ENCODE measurements around the gene THSD7B.

- TF ChIP-seq TEAD4 (IDR thresholded peaks at IDR 0.05), result no peak
- TF ChIP-seq, protein P1, sequence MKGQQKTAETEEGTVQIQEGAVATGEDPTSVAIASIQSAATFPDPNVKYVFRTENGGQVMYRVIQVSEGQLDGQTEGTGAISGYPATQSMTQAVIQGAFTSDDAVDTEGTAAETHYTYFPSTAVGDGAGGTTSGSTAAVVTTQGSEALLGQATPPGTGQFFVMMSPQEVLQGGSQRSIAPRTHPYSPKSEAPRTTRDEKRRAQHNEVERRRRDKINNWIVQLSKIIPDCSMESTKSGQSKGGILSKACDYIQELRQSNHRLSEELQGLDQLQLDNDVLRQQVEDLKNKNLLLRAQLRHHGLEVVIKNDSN (IDR thresholded peaks at IDR 0.05), result no peak
- no peak for TF ChIP-seq EGR1 (IDR thresholded peaks at IDR 0.05)
- TF ChIP-seq CEBPB (IDR thresholded peaks at IDR 0.05), result no peak
- TF ChIP-seq RAD21 (IDR thresholded peaks at IDR 0.05; ENCODE audit: low read depth), result no peak
- no peak for TF ChIP-seq TAF1 (IDR thresholded peaks at IDR 0.05; ENCODE audit: low read depth)
- no peak for TF ChIP-seq FOXM1 (IDR thresholded peaks at IDR 0.05; ENCODE audit: borderline replicate concordance, low read depth)
- TF ChIP-seq, protein P2, sequence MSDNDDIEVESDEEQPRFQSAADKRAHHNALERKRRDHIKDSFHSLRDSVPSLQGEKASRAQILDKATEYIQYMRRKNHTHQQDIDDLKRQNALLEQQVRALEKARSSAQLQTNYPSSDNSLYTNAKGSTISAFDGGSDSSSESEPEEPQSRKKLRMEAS (IDR thresholded peaks at IDR 0.05), result no peak
- TF ChIP-seq, protein P3, sequence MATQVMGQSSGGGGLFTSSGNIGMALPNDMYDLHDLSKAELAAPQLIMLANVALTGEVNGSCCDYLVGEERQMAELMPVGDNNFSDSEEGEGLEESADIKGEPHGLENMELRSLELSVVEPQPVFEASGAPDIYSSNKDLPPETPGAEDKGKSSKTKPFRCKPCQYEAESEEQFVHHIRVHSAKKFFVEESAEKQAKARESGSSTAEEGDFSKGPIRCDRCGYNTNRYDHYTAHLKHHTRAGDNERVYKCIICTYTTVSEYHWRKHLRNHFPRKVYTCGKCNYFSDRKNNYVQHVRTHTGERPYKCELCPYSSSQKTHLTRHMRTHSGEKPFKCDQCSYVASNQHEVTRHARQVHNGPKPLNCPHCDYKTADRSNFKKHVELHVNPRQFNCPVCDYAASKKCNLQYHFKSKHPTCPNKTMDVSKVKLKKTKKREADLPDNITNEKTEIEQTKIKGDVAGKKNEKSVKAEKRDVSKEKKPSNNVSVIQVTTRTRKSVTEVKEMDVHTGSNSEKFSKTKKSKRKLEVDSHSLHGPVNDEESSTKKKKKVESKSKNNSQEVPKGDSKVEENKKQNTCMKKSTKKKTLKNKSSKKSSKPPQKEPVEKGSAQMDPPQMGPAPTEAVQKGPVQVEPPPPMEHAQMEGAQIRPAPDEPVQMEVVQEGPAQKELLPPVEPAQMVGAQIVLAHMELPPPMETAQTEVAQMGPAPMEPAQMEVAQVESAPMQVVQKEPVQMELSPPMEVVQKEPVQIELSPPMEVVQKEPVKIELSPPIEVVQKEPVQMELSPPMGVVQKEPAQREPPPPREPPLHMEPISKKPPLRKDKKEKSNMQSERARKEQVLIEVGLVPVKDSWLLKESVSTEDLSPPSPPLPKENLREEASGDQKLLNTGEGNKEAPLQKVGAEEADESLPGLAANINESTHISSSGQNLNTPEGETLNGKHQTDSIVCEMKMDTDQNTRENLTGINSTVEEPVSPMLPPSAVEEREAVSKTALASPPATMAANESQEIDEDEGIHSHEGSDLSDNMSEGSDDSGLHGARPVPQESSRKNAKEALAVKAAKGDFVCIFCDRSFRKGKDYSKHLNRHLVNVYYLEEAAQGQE (IDR thresholded peaks at IDR 0.05; ENCODE audit: low read depth), result no peak
These were observed 440.7 kb downstream of the THSD7B start for GRCh38 chr2:137206069-137206468.
